Adipose tissue (tissue), 3 donors: ENCODE data around the gene ZCCHC7. TPM values are rescaled to one million over a fixed set of nuclear protein-coding genes. Genes with fewer than 3 reads are reported as not detected.
"Not testable (repeated sequence)": the region's sequence is repeated elsewhere in the genome, so short reads cannot be mapped to it uniquely, and the experiment has no call there.

Experiments used
- H3K27ac ChIP-seq: one replicate; pipeline ENCODE4 v1.5.1; 2013; ENCODE audit warnings: low read depth, low read length
- WGBS, 3 donors: extraction: QIAGEN DNeasy Blood & Tissue Kit; methylation state at CpG; one replicate each; pipeline ENCODE4 v1.1.7; 2013; 5-methylcytosine and 5-hydroxymethylcytosine counted together
- polyA plus RNA-seq, 3 donors: library from polyadenylated mRNA; stranded (reverse); fragments of 200-250 nt; gene quantifications; one replicate each; pipeline ENCODE4 v1.2.3, GENCODE V29; 2013
- donor health status: healthy with polysubstance abuse.
- donor health status: Bipolar disorder and iron deficiency.
- donor health status: healthy.

ZCCHC7 gene
- polyA plus RNA-seq, 3 donors = 5.2 to 13.2 (median 8.0) TPM

GRCh38 chr9:37395229-37395628 lies 274.9 kb downstream of the ZCCHC7 start:
- H3K27ac ChIP-seq = no peak overlapping the region
- 29 to 78% (median 74%) methylated on average over 12 of the region's 12 CpGs for WGBS, 3 donors

- H3K27ac ChIP-seq = no peak overlapping the region
- WGBS, 3 donors = 34 to 81% (median 78%) methylated on average over 8 of the region's 8 CpGs
These were observed 275.3 kb downstream of the ZCCHC7 start for GRCh38 chr9:37395663-37396062.

- WGBS, 3 donors = 93 to 99% (median 98%) methylated on average over 3 of the region's 3 CpGs
- not testable (repeated sequence) for H3K27ac ChIP-seq
These were observed 277.6 kb downstream of the ZCCHC7 start for GRCh38 chr9:37397948-37398347.

GRCh38 chr9:37398464-37399025 lies 278.2 kb downstream of the ZCCHC7 start:
- 69 to 81% (median 80%) methylated on average over 7 of the region's 7 CpGs for WGBS, 3 donors
- H3K27ac ChIP-seq = no peak overlapping the region

GRCh38 chr9:37399336-37399735 lies 279.0 kb downstream of the ZCCHC7 start:
- no peak overlapping the region for H3K27ac ChIP-seq
- 36 to 80% (median 71%) methylated on average over 2 of the region's 2 CpGs for WGBS, 3 donors

GRCh38 chr9:37404590-37404989 lies 284.2 kb downstream of the ZCCHC7 start:
- 90 to 93% (median 92%) methylated on average over 9 of the region's 9 CpGs for WGBS, 3 donors

GRCh38 chr9:37405350-37405749 lies 285.0 kb downstream of the ZCCHC7 start:
- H3K27ac ChIP-seq = no peak overlapping the region
- 45 to 68% (median 54%) methylated on average over 3 of the region's 3 CpGs for WGBS, 3 donors

More at GRCh38 chr9:37404590-37404989, 284.2 kb downstream of the ZCCHC7 start:
- H3K27ac ChIP-seq = no peak overlapping the region

GRCh38 chr9:37405764-37406380 lies 285.5 kb downstream of the ZCCHC7 start:
- 85 to 89% (median 86%) methylated on average over 10 of the region's 10 CpGs for WGBS, 3 donors
- no peak overlapping the region for H3K27ac ChIP-seq

GRCh38 chr9:37406603-37407401 lies 286.4 kb downstream of the ZCCHC7 start:
- H3K27ac ChIP-seq = no peak overlapping the region
- 68 to 95% (median 93%) methylated on average over 11 of the region's 11 CpGs for WGBS, 3 donors

GRCh38 chr9:37407468-37407867 lies 287.1 kb downstream of the ZCCHC7 start:
- WGBS, 3 donors = 55 to 67% (median 57%) methylated on average over 2 of the region's 2 CpGs

More at GRCh38 chr9:37407468-37407867, 287.1 kb downstream of the ZCCHC7 start:
- no peak overlapping the region for H3K27ac ChIP-seq

Other genes starting within 250 kb of the ZCCHC7 start
- gene PAX5, start 86.3 kb upstream of the ZCCHC7 start, polyA plus RNA-seq = under 1 TPM in 2 of 3 donors, not detected in 1; 0.23 to 0.28 TPM